ENCODE data around the gene WDR11. TPM values are rescaled to one million over a fixed set of nuclear protein-coding genes. Genes with fewer than 3 reads are reported as not detected.

The WDR11 gene
- total RNA-seq, 2 donors from 2014 or later: 39.8 to 55.7 TPM

DNA sequence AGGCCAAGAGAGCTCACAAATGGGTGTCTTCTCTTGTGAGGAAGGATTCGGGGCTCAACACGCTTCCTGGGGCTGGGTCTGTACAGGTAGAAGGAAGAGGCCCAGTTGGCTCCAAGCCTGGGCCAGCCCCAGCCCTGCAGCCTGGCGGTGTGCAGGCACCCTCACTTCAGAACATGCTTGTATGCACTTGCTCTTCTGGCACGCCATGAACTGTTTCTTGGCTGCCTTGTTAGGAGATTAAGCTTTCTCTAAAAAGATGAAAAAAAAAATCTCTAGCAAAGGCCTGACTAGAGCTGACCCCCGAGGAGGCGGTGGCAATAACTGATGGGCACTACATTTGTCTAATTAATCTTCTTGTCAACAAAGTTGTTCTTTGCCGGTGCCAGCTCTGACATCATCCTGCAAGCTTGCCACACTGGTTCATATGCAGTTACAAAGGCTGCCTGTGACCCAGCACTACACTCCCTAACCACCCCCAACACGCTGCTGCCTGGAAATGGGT, 94.7 kb downstream of the WDR11 start:
- intact Hi-C loops (cut with DNase I): loop anchor here (10.0 kb wide), 3 partner anchors 489 to 1169 kb away; no protein-coding TSS in a partner anchor

GRCh38 chr10:120946497-120946896, 95.3 kb downstream of the WDR11 start:
- H3K27me3 ChIP-seq (replicated peaks; ENCODE audit: insufficient read depth): no peaks in the 10 kb centered on the region
- DNase-seq (ENCODE audit: low spot score): no peak
- H3K27ac ChIP-seq: peak overlapping the region; percentile 62 to 72
- TF ChIP-seq POLR2A (IDR thresholded peaks at IDR 0.05) (no peak), POLR2AphosphoS5 (IDR thresholded peaks at IDR 0.05) (no peak), CTCF (IDR thresholded peaks at IDR 0.05) (no peak)
- intact Hi-C loops (cut with DNase I): loop anchor here (10.0 kb wide), 3 partner anchors 488 to 1168 kb away; no protein-coding TSS in a partner anchor
- H3K9me3 ChIP-seq: no peaks in the 10 kb centered on the region
- WGBS: 40% methylated on average over 7 of the region's 7 CpGs
- H3K36me3 ChIP-seq: no peaks in the 10 kb centered on the region
- H3K4me1 ChIP-seq (replicated peaks): peaks cover 10% of the 10 kb centered on the region
- no peak overlapping the region for H3K4me3 ChIP-seq

More for the DNA sequence above, 94.7 kb downstream of the WDR11 start:
- H3K27ac ChIP-seq: peak overlapping the region; percentile 62 to 72
- H3K4me1 ChIP-seq (replicated peaks): peaks cover 10% of the 10 kb centered on the region
- H3K36me3 ChIP-seq: no peaks in the 10 kb centered on the region
- peak in 2 of 4 experiments; percentile 6 to 18 for TF ChIP-seq CTCF (IDR thresholded peaks at IDR 0.05)
- TF ChIP-seq POLR2AphosphoS5 (IDR thresholded peaks at IDR 0.05): peak; percentile 93
- no peak for TF ChIP-seq POLR2A (IDR thresholded peaks at IDR 0.05)
- no peaks in the 10 kb centered on the region for H3K27me3 ChIP-seq (replicated peaks; ENCODE audit: insufficient read depth)
- DNase-seq (ENCODE audit: low spot score): peak; percentile 92
- no peaks in the 10 kb centered on the region for H3K9me3 ChIP-seq
- H3K4me3 ChIP-seq: no peak overlapping the region
- WGBS: 21% methylated on average over 8 of the region's 8 CpGs

GRCh38 chr10:120948889-120949608, 97.9 kb downstream of the WDR11 start:
- DNase-seq (ENCODE audit: low spot score): no peak
- no peaks in the 10 kb centered on the region for H3K36me3 ChIP-seq

GRCh38 chr10:120949609-120950031, 98.5 kb downstream of the WDR11 start:
- DNase-seq (ENCODE audit: low spot score): no peak
- Histone ChIP-seq H3K36me3 (no peaks in the 10 kb centered on the region), H3K27ac (no peak overlapping the region), H3K4me1 (replicated peaks) (peaks cover 10% of the 10 kb centered on the region), H3K4me3 (no peak overlapping the region), H3K9me3 (no peaks in the 10 kb centered on the region), H3K27me3 (replicated peaks; ENCODE audit: insufficient read depth) (no peaks in the 10 kb centered on the region)
- no peak for TF ChIP-seq POLR2AphosphoS5 (IDR thresholded peaks at IDR 0.05)
- no peak for TF ChIP-seq CTCF (IDR thresholded peaks at IDR 0.05)
- WGBS: 87% methylated on average over 28 of the region's 28 CpGs
- intact Hi-C loops (cut with DNase I): loop anchor here (1.0 to 10.0 kb wide), 4 partner anchors 485 to 1165 kb away; no protein-coding TSS in a partner anchor

More at GRCh38 chr10:120948889-120949608, 97.9 kb downstream of the WDR11 start:
- no peak overlapping the region for H3K27ac ChIP-seq
- H3K4me1 ChIP-seq (replicated peaks): peaks cover 10% of the 10 kb centered on the region
- 53% methylated on average over 38 of the region's 47 CpGs for WGBS
- H3K4me3 ChIP-seq: no peak overlapping the region
- no peaks in the 10 kb centered on the region for H3K9me3 ChIP-seq
- intact Hi-C loops (cut with DNase I): loop anchor here (1.0 to 10.0 kb wide), 4 partner anchors 486 to 1166 kb away; no protein-coding TSS in a partner anchor
- TF ChIP-seq POLR2AphosphoS5 (IDR thresholded peaks at IDR 0.05) (no peak), CTCF (IDR thresholded peaks at IDR 0.05) (peak; percentile 35 to 63 (median 61)), POLR2A (IDR thresholded peaks at IDR 0.05) (no peak)
- H3K27me3 ChIP-seq (replicated peaks; ENCODE audit: insufficient read depth): no peaks in the 10 kb centered on the region

Measured in prostate gland (tissue), 2 donors.